ENCODE measurements around the gene MEG3.

Gene MEG3

GRCh38 chr14:100850841-100851585, 25.1 kb downstream of the MEG3 start:
- no peak overlapping the region for H3K4me3 ChIP-seq (ENCODE audit: low read length)
- TF ChIP-seq CTCF (conservative IDR thresholded peaks at IDR 0.05; ENCODE audit: low read length) = peak; percentile 62
- no peak for DNase-seq (ENCODE audit: low read depth)

GRCh38 chr14:100851586-100851916, 25.6 kb downstream of the MEG3 start:
- no peak for DNase-seq (ENCODE audit: low read depth)
- no peak for TF ChIP-seq CTCF (conservative IDR thresholded peaks at IDR 0.05; ENCODE audit: low read length)
- H3K4me3 ChIP-seq (ENCODE audit: low read length) = no peak overlapping the region

- no peak for DNase-seq (ENCODE audit: low read depth)
- no peak for TF ChIP-seq CTCF (conservative IDR thresholded peaks at IDR 0.05; ENCODE audit: low read length)
- H3K4me3 ChIP-seq (ENCODE audit: low read length) = no peak overlapping the region
Measured at GRCh38 chr14:100851946-100852620, 26.2 kb downstream of the MEG3 start.

GRCh38 chr14:100854435-100854834, 28.5 kb downstream of the MEG3 start:
- no peak for DNase-seq (ENCODE audit: low read depth)

GRCh38 chr14:100855256-100855930, 29.5 kb downstream of the MEG3 start:
- no peak for DNase-seq (ENCODE audit: low read depth)
- TF ChIP-seq CTCF (conservative IDR thresholded peaks at IDR 0.05; ENCODE audit: low read length) = no peak
- H3K4me3 ChIP-seq (ENCODE audit: low read length) = no peak overlapping the region

More at GRCh38 chr14:100854435-100854834, 28.5 kb downstream of the MEG3 start:
- H3K4me3 ChIP-seq (ENCODE audit: low read length) = no peak overlapping the region
- no peak for TF ChIP-seq CTCF (conservative IDR thresholded peaks at IDR 0.05; ENCODE audit: low read length)

GRCh38 chr14:100856056-100856950, 30.4 kb downstream of the MEG3 start:
- TF ChIP-seq CTCF (conservative IDR thresholded peaks at IDR 0.05; ENCODE audit: low read length) = no peak
- H3K4me3 ChIP-seq (ENCODE audit: low read length) = no peak overlapping the region
- DNase-seq (ENCODE audit: low read depth) = no peak
